B cell (primary cell): ENCODE data around the gene IGFL4. TPM values are rescaled to one million over a fixed set of nuclear protein-coding genes. Genes with fewer than 3 reads are reported as not detected.

Source experiments
- ATAC-seq: fragments of 200-7000 bp; cut with Tn5 transposase; one replicate; pipeline ENCODE4 v1.10.0; 2021; ENCODE audit warnings: low read depth, mild to moderate bottlenecking, moderate number of reproducible peaks, moderate library complexity
- CTCF ChIA-PET: fragments of 350-600 bp; sonication (Branson Sonifier 250); formaldehyde crosslinking; loops from one replicate; lab custom pipeline; 2021; ENCODE audit warnings: antibody characterized with exemption, inconsistent platforms; lab: Charles Lee
- POLR2A ChIA-PET: fragments of 350-600 bp; sonication (Branson Sonifier 250); formaldehyde crosslinking; loops from one replicate; lab custom pipeline; 2021; ENCODE audit warnings: antibody characterized with exemption; lab: Charles Lee
- DNase-seq: peaks from one replicate; pipeline ENCODE4 v3.0.0; 2013
- H2AFZ ChIP-seq: 2 replicates; pipeline ENCODE4 v1.6.1; 2012; ENCODE audit warnings: mild to moderate bottlenecking, low read depth, low read length; ENCODE audit not compliant: insufficient read depth, poor library complexity, severe bottlenecking
- H3K27ac ChIP-seq, 2 donors: 1 replicate in 1 of 2; 2 replicates in 1 of 2; pipeline ENCODE4 v1.5.1; 2012 to 2013; ENCODE audit warnings: low read length in 2 of 2, mild to moderate bottlenecking in 2 of 2, moderate library complexity in 1 of 2
- H3K27me3 ChIP-seq, 4 experiments: fragments of 200-600 bp in 1 of 4; sonication (generic) in 1 of 4; replicated peaks in 1 of 4; 1 replicate in 2 of 4; 2 replicates in 2 of 4; pipeline versions ENCODE4 v1.6.1 to v1.7.0; 2013 to 2016; ENCODE audit warnings: low read length in 3 of 4, mild to moderate bottlenecking in 2 of 4, mixed read lengths in 1 of 4, moderate library complexity in 1 of 4; ENCODE audit not compliant: insufficient read depth in 4 of 4, control insufficient read depth in 3 of 4; ENCODE audit errors: control extremely low read depth in 1 of 4
- H3K36me3 ChIP-seq, 2 experiments: replicated peaks in 1 of 2; 1 replicate in 1 of 2; 2 replicates in 1 of 2; pipeline versions ENCODE4 v1.6.1 to v1.7.1; 2013; ENCODE audit warnings: low read length in 1 of 2; ENCODE audit not compliant: insufficient read depth in 2 of 2, control insufficient read depth in 1 of 2; ENCODE audit errors: control extremely low read depth in 1 of 2, extremely low read depth in 1 of 2
- H3K4me1 ChIP-seq, 2 donors: fragments of 200-600 bp in 1 of 2; sonication (generic) in 1 of 2; 1 replicate in 1 of 2; 2 replicates in 1 of 2; pipeline versions ENCODE4 v1.5.1 to v1.6.1; 2013 to 2017; ENCODE audit warnings: low read length in 2 of 2; ENCODE audit not compliant: control insufficient read depth in 2 of 2, insufficient read depth in 2 of 2
- H3K4me2 ChIP-seq: replicated peaks from 2 replicates; pipeline ENCODE3; 2012; ENCODE audit warnings: mild to moderate bottlenecking, low read depth, low read length; ENCODE audit not compliant: poor library complexity, severe bottlenecking
- H3K4me3 ChIP-seq, 5 experiments: fragments of 200-600 bp in 1 of 5; sonication (generic) in 1 of 5; 1 replicate in 3 of 5; 2 replicates in 2 of 5; pipeline versions ENCODE4 v1.5.1 to v1.7.0; 2011 to 2016; ENCODE audit warnings: low read length in 4 of 5, mild to moderate bottlenecking in 4 of 5, low read depth in 2 of 5, control low read depth in 1 of 5, moderate library complexity in 1 of 5; ENCODE audit not compliant: insufficient read depth in 1 of 5; ENCODE audit errors: control extremely low read depth in 1 of 5, extremely low read depth in 1 of 5
- H3K79me2 ChIP-seq: fragments of 200-600 bp; sonication (generic); one replicate; pipeline ENCODE4 v1.6.0; 2016; ENCODE audit warnings: low read length; ENCODE audit not compliant: control insufficient read depth, insufficient read depth
- H3K9ac ChIP-seq: fragments of 200-600 bp; sonication (generic); 2 replicates; pipeline ENCODE4 v1.6.1; 2017; ENCODE audit warnings: mild to moderate bottlenecking, low read length, moderate library complexity
- H3K9me3 ChIP-seq, 3 donors: one replicate each; pipeline versions ENCODE4 v1.6.1 to v1.7.1; 2013; ENCODE audit warnings: low read length in 2 of 3; ENCODE audit not compliant: control insufficient read depth in 2 of 3, insufficient read depth in 1 of 3; ENCODE audit errors: control extremely low read depth in 1 of 3
- H4K20me1 ChIP-seq: 2 replicates; pipeline ENCODE4 v1.6.0; 2012; ENCODE audit warnings: mild to moderate bottlenecking, low read length; ENCODE audit not compliant: insufficient read depth, control insufficient read depth, poor library complexity, severe bottlenecking
- H3K27ac Mint-ChIP-seq: one replicate; pipeline ENCODE4 v1.8.0; 2021; ENCODE audit warnings: mixed read lengths
- H3K27me3 Mint-ChIP-seq: one replicate; pipeline ENCODE4 v1.8.0; 2021; ENCODE audit warnings: mixed read lengths
- H3K4me1 Mint-ChIP-seq: one replicate; pipeline ENCODE4 v1.8.0; 2021; ENCODE audit warnings: mixed read lengths
- H3K4me3 Mint-ChIP-seq: one replicate; pipeline ENCODE4 v1.8.0; 2021; ENCODE audit warnings: mixed read lengths
- H3K9me3 Mint-ChIP-seq: one replicate; pipeline ENCODE4 v1.8.0; 2022; ENCODE audit warnings: mixed read lengths; ENCODE audit not compliant: insufficient read depth
- CTCF ChIP-seq: fragments of 200-600 bp; IDR thresholded peaks from one replicate; pipeline ENCODE4 v1.8.0; 2022; ENCODE audit warnings: antibody characterized with exemption, mild to moderate bottlenecking
- EZH2 ChIP-seq: IDR thresholded peaks from 2 replicates; pipeline ENCODE4 v1.6.1; 2012; ENCODE audit warnings: borderline replicate concordance, low read depth, mild to moderate bottlenecking, moderate library complexity, low read length; ENCODE audit not compliant: insufficient read depth, poor library complexity, severe bottlenecking
- WGBS: methylation state at CpG from one replicate; pipeline ENCODE4 v1.1.5; 2013; ENCODE audit warnings: missing lambda C conversion rate; ENCODE audit not compliant: insufficient coverage; 5-methylcytosine and 5-hydroxymethylcytosine counted together
- intact Hi-C: fragments of 100-400 bp; cut with micrococcal nuclease; formaldehyde crosslinking; loops from one replicate; pipeline ENCODE4 v1.10.0; 2022
- polyA plus RNA-seq: library from polyadenylated mRNA; depleted of rRNA; stranded (reverse); fragments of >200 nt; gene quantifications from 2 replicates; pipeline ENCODE4 v1.2.3, GENCODE V29; 2012
- total RNA-seq, 2 donors: library from RNA; stranded (reverse); fragments of 120-200 nt in 1 of 2; gene quantifications; 1 replicate in 1 of 2; 2 replicates in 1 of 2; pipeline versions ENCODE4 v1.2.3 to v1.2.4, GENCODE V29; 2013 to 2022

IGFL4 gene
- total and polyA plus RNA-seq, 2 donors (not counting 1 experiment from before 2014, with no cell fraction given) = not detected

- Histone ChIP-seq H3K36me3 (peaks cover 0 to 1% of the 10 kb centered on the region in 2 experiments), H2AFZ (peak overlapping the region; percentile 97), H3K4me3 (peak overlapping the region in 4 of 5 experiments; percentile 23 to 81 (median 59)), H3K4me2 (peak overlapping the region; percentile 100), H3K27me3 (peaks cover 0 to 21% (median 7%) of the 10 kb centered on the region in 4 experiments), H3K27ac (no peak overlapping the region), H3K9ac (peak overlapping the region; percentile 68), H3K9me3 (peaks cover 0 to 10% (median 0%) of the 10 kb centered on the region in 3 donors), H3K79me2 (no peaks in the 10 kb centered on the region), H4K20me1 (peaks cover 6% of the 10 kb centered on the region), H3K4me1 (peaks cover 19 to 22% of the 10 kb centered on the region in 2 donors)
- H3K27me3 Mint-ChIP-seq = peaks cover 18% of the 10 kb centered on the region
- CTCF ChIA-PET = no interaction called here
- intact Hi-C loops = loop anchor here (10.0 kb wide), 1 partner anchor 1590 kb away; the partner anchor contains the start of gene BICRA
- no peak for TF ChIP-seq EZH2
- no peak for TF ChIP-seq CTCF
- ATAC-seq (peak; percentile 53), DNase-seq (peak; percentile 74)
- peak overlapping the region; percentile 4 for H3K27ac Mint-ChIP-seq
- 16% methylated on average over 55 of the region's 74 CpGs for WGBS
- H3K4me3 Mint-ChIP-seq = peak overlapping the region; percentile 86
- peaks cover 18% of the 10 kb centered on the region for H3K4me1 Mint-ChIP-seq
- POLR2A ChIA-PET = interaction anchor here (0.6 kb wide), 1 partner anchor 20 kb away, joined by 5 read pairs; no protein-coding TSS in a partner anchor
- no peaks in the 10 kb centered on the region for H3K9me3 Mint-ChIP-seq
Measured at GRCh38 chr19:46014941-46015686, 25.7 kb downstream of the IGFL4 start.

- DNase-seq = no peak
- H3K27me3 Mint-ChIP-seq = peaks cover 18% of the 10 kb centered on the region
- peak overlapping the region; percentile 81 for H3K4me3 Mint-ChIP-seq
- Histone ChIP-seq H3K9ac (no peak overlapping the region), H3K79me2 (no peaks in the 10 kb centered on the region), H3K4me2 (peak overlapping the region; percentile 100), H3K27me3 (peaks cover 0 to 21% (median 7%) of the 10 kb centered on the region in 4 experiments), H2AFZ (no peak overlapping the region), H3K4me1 (peaks cover 19 to 22% of the 10 kb centered on the region in 2 donors), H3K4me3 (no peak overlapping the region), H3K36me3 (peaks cover 0 to 1% of the 10 kb centered on the region in 2 experiments), H3K9me3 (peaks cover 0 to 10% (median 0%) of the 10 kb centered on the region in 3 donors), H4K20me1 (peaks cover 6% of the 10 kb centered on the region), H3K27ac (no peak overlapping the region)
- ChIA-PET POLR2A (no interaction called here), CTCF (no interaction called here)
- TF ChIP-seq EZH2 = peak; percentile 13
- TF ChIP-seq CTCF = no peak
- H3K4me1 Mint-ChIP-seq = peaks cover 18% of the 10 kb centered on the region
- 79% methylated on average over 6 of the region's 8 CpGs for WGBS
- no peak overlapping the region for H3K27ac Mint-ChIP-seq
- intact Hi-C loops = loop anchor here (10.0 kb wide), 1 partner anchor 1590 kb away; the partner anchor contains the start of gene BICRA
- ATAC-seq = no peak
- H3K9me3 Mint-ChIP-seq = no peaks in the 10 kb centered on the region
Measured at GRCh38 chr19:46014534-46014933, 26.3 kb downstream of the IGFL4 start.
